GM10248 (cell line): ENCODE measurements around the gene PDZK1IP1.

Experiments
- CTCF ChIA-PET: fragments of 300-600 bp; sonication (Branson Sonifier 250); formaldehyde crosslinking; extraction: SDS; loops from one replicate; lab custom pipeline; 2021; ENCODE audit warnings: antibody characterized with exemption; lab: Yijun Ruan, JAX
- POLR2A ChIA-PET: fragments of 350-650 bp; sonication (Branson Sonifier 250); formaldehyde crosslinking; extraction: SDS; loops from one replicate; lab custom pipeline; 2020; ENCODE audit warnings: antibody characterized with exemption; lab: Yijun Ruan, JAX
- DNase-seq: peaks from one replicate; pipeline ENCODE4 v3.0.0; 2012; ENCODE audit errors: extremely low spot score
- CTCF ChIP-seq: IDR thresholded peaks from 2 replicates; pipeline ENCODE4 v1.5.1; 2012; ENCODE audit warnings: mild to moderate bottlenecking, low read depth; ENCODE audit errors: extremely low read depth, missing control alignments, control extremely low read depth

The PDZK1IP1 gene

GRCh38 chr1:47189844-47190508, at the start of gene PDZK1IP1:
TSS of gene PDZK1IP1 (minus strand) at chr1:47190036. CDS start at chr1:47189932, 104 bp downstream.
- ChIA-PET POLR2A (no interaction called here), CTCF (interaction anchor here (1.3 to 6.8 kb wide), 5 partner anchors 10 to 536 kb away, joined by 4 to 192 read pairs (median 8); no protein-coding TSS in a partner anchor)
- DNase-seq, result no peak
- no peak for TF ChIP-seq CTCF

- ChIA-PET POLR2A (no interaction called here), CTCF (interaction anchor here (0.7 to 3.0 kb wide), 4 partner anchors 17 to 198 kb away, joined by 3 to 11 read pairs (median 4); no protein-coding TSS in a partner anchor)
- TF ChIP-seq CTCF, result no peak
Observed at GRCh38 chr1:47238935-47239592, 49.2 kb upstream of the PDZK1IP1 start.

GRCh38 chr1:47235806-47236205, 46.0 kb upstream of the PDZK1IP1 start:
- CTCF ChIA-PET, result interaction anchor here (0.9 to 3.7 kb wide), 7 partner anchors 12 to 125 kb away, joined by 3 to 14 read pairs (median 3); no protein-coding TSS in a partner anchor
- TF ChIP-seq CTCF, result no peak
- POLR2A ChIA-PET, result no interaction called here

More at GRCh38 chr1:47238935-47239592, 49.2 kb upstream of the PDZK1IP1 start:
- no peak for DNase-seq

GRCh38 chr1:47235241-47235681, 45.4 kb upstream of the PDZK1IP1 start:
- DNase-seq, result no peak
- ChIA-PET POLR2A (no interaction called here), CTCF (interaction anchor here (0.9 to 3.7 kb wide), 6 partner anchors 13 to 125 kb away, joined by 3 to 14 read pairs (median 4); no protein-coding TSS in a partner anchor)
- no peak for TF ChIP-seq CTCF

More at GRCh38 chr1:47235806-47236205, 46.0 kb upstream of the PDZK1IP1 start:
- DNase-seq, result no peak

- DNase-seq, result no peak
- ChIA-PET CTCF (interaction anchor here (3.7 kb wide), 1 partner anchor 30 kb away, joined by 13 read pairs; no protein-coding TSS in a partner anchor), POLR2A (interaction anchor here (0.6 kb wide), 1 partner anchor 109 kb away, joined by 3 read pairs; no protein-coding TSS in a partner anchor)
- no peak for TF ChIP-seq CTCF
Observed at GRCh38 chr1:47233186-47233585, 43.4 kb upstream of the PDZK1IP1 start.

- CTCF ChIA-PET, result interaction anchor here (3.7 kb wide), 1 partner anchor 31 kb away, joined by 13 read pairs; no protein-coding TSS in a partner anchor
- POLR2A ChIA-PET, result interaction anchor here (0.6 kb wide), 1 partner anchor 110 kb away, joined by 3 read pairs; no protein-coding TSS in a partner anchor
- DNase-seq, result no peak
- no peak for TF ChIP-seq CTCF
Observed at GRCh38 chr1:47232187-47232874, 42.5 kb upstream of the PDZK1IP1 start, which contains the start of gene TAL1. TSS of gene TAL1 (minus strand) at chr1:47232225. CDS start at chr1:47225888, 6,337 bp downstream.
